Measurements from ENCODE around the gene DTNBP1.
A peak's percentile ranks its signal among the peaks of the same experiment; 100 is the strongest.

Gene DTNBP1

GRCh38 chr6:15498640-15499039, 164.2 kb downstream of the DTNBP1 start:
- DNase-seq: no peak

- DNase-seq: peak; percentile 14
Observed at GRCh38 chr6:15496345-15497131, 166.3 kb downstream of the DTNBP1 start.

- peak; percentile 10 for DNase-seq
Observed at GRCh38 chr6:15495375-15495901, 167.4 kb downstream of the DTNBP1 start.

- DNase-seq: no peak
Observed at GRCh38 chr6:15493437-15494168, 169.2 kb downstream of the DTNBP1 start.

GRCh38 chr6:15491986-15492269, 170.9 kb downstream of the DTNBP1 start:
- DNase-seq: no peak

GRCh38 chr6:15491255-15491985, 171.4 kb downstream of the DTNBP1 start:
- peak; percentile 63 for DNase-seq

- DNase-seq: no peak
Observed at GRCh38 chr6:15490242-15491100, 172.4 kb downstream of the DTNBP1 start.

- DNase-seq: no peak
Observed at GRCh38 chr6:15489261-15489962, 173.4 kb downstream of the DTNBP1 start.

- no peak for DNase-seq
Observed at GRCh38 chr6:15487262-15487661, 175.6 kb downstream of the DTNBP1 start.

GRCh38 chr6:15485936-15486335, 176.9 kb downstream of the DTNBP1 start:
- DNase-seq: no peak

- no peak for DNase-seq
Observed at GRCh38 chr6:15484821-15485220, 178.0 kb downstream of the DTNBP1 start.

- DNase-seq: no peak
Observed at GRCh38 chr6:15484140-15484539, 178.7 kb downstream of the DTNBP1 start.

- no peak for DNase-seq
Observed at GRCh38 chr6:15483060-15483459, 179.8 kb downstream of the DTNBP1 start.

GRCh38 chr6:15481390-15482291, 181.2 kb downstream of the DTNBP1 start:
- DNase-seq: no peak

- no peak for DNase-seq
Observed at GRCh38 chr6:15480525-15480924, 182.3 kb downstream of the DTNBP1 start.

- DNase-seq: no peak
Observed at GRCh38 chr6:15479761-15480160, 183.1 kb downstream of the DTNBP1 start.

GRCh38 chr6:15477746-15478145, 185.1 kb downstream of the DTNBP1 start:
- DNase-seq: no peak

- DNase-seq: no peak
Observed at GRCh38 chr6:15476631-15477380, 186.0 kb downstream of the DTNBP1 start.

- DNase-seq: no peak
Observed at GRCh38 chr6:15475872-15476271, 187.0 kb downstream of the DTNBP1 start.

- no peak for DNase-seq
Observed at GRCh38 chr6:15475261-15475660, 187.6 kb downstream of the DTNBP1 start.
